Cardiac muscle cell (in vitro differentiated cells and primary cell): ENCODE results near the gene SDHC. TPM values are rescaled to one million over a fixed set of nuclear protein-coding genes. Genes with fewer than 3 reads are reported as not detected.
A peak's percentile ranks its signal among the peaks of the same experiment; 100 is the strongest.
"Not testable (repeated sequence)": the region's sequence is repeated elsewhere in the genome, so short reads cannot be mapped to it uniquely, and the experiment has no call there.

Experiments used
- DNase-seq, 2 donors: peaks; one replicate each; pipeline versions ENCODE4 v3.0.0 to v3.0.0-alpha.2; 2010 to 2017; ENCODE audit warnings: low read depth in 1 of 2, low spot score in 1 of 2
- H3K27ac ChIP-seq: fragments of 200-600 bp; sonication (generic); 2 replicates; pipeline ENCODE4 v1.5.1; 2016
- H3K27me3 ChIP-seq: fragments of 200-600 bp; sonication (generic); 2 replicates; pipeline ENCODE4 v1.6.0; 2016; ENCODE audit warnings: control low read depth
- H3K36me3 ChIP-seq: fragments of 200-600 bp; sonication (generic); 2 replicates; pipeline ENCODE4 v1.5.1; 2016; ENCODE audit warnings: control low read depth
- H3K4me1 ChIP-seq: fragments of 200-600 bp; sonication (generic); 2 replicates; pipeline ENCODE4 v1.8.1; 2017; ENCODE audit warnings: low read depth, mild to moderate bottlenecking, mixed run types
- H3K4me3 ChIP-seq: fragments of 200-600 bp; sonication (generic); 2 replicates; pipeline ENCODE4 v1.5.1; 2016; ENCODE audit warnings: mild to moderate bottlenecking
- H3K9me3 ChIP-seq: fragments of 200-600 bp; sonication (generic); 2 replicates; pipeline ENCODE4 v1.5.1; 2017; ENCODE audit warnings: low read depth, mild to moderate bottlenecking, control low read depth
- CTCF ChIP-seq: IDR thresholded peaks from 2 replicates; pipeline ENCODE4 v1.5.1; 2012; ENCODE audit warnings: low read depth, mild to moderate bottlenecking, low read length
- polyA plus RNA-seq: library from polyadenylated mRNA; unstranded; fragments of >200 nt; fragmentation: Nextera tagmentation; extraction: Ambion mirVana; gene quantifications from 2 replicates; pipeline ENCODE4 v1.2.1, GENCODE V29; 2016
- total RNA-seq: library from RNA; depleted of rRNA; stranded (reverse); fragments of >200 nt; gene quantifications from 2 replicates; pipeline ENCODE4 v1.2.3, GENCODE V29; 2016

The SDHC gene
- total and polyA plus RNA-seq, 2 experiments from 2014 or later, result 22.5 to 333 TPM

- Histone ChIP-seq H3K9me3 (no peaks in the 10 kb centered on the region), H3K4me3 (no peak within 1 kb of the TSS), H3K27me3 (no peaks in the 10 kb centered on the region), H3K36me3 (no peaks in the 10 kb centered on the region), H3K27ac (no peak within 1 kb of the TSS), H3K4me1 (peaks cover 9% of the 10 kb centered on the region)
- no peak for TF ChIP-seq CTCF
- DNase-seq, result no peak
Measured at GRCh38 chr1:161309868-161310267, 4.3 kb upstream of the SDHC start, which contains the start of gene MPZ. MPZ (minus strand) TSS chr1:161309968; CDS start chr1:161309905, 63 bp downstream.

GRCh38 chr1:161311595-161312181 lies 2.5 kb upstream of the SDHC start:
- Histone ChIP-seq H3K9me3 (no peaks in the 10 kb centered on the region), H3K4me1 (peaks cover 5% of the 10 kb centered on the region), H3K36me3 (no peaks in the 10 kb centered on the region), H3K27me3 (no peaks in the 10 kb centered on the region), H3K27ac (no peak overlapping the region), H3K4me3 (no peak overlapping the region)
- TF ChIP-seq CTCF, result no peak
- no peak for DNase-seq

GRCh38 chr1:161313554-161314200 lies 504 bp upstream of the SDHC start:
- no peak for TF ChIP-seq CTCF
- Histone ChIP-seq H3K9me3 (no peaks in the 10 kb centered on the region), H3K27me3 (no peaks in the 10 kb centered on the region), H3K4me3 (peak overlapping the region; percentile 54), H3K4me1 (peaks cover 5% of the 10 kb centered on the region), H3K27ac (peak overlapping the region; percentile 96), H3K36me3 (peaks cover under 1% of the 10 kb centered on the region)
- DNase-seq, result no peak

GRCh38 chr1:161315841-161316674 lies 1.9 kb downstream of the SDHC start:
- not testable (repeated sequence) for H3K4me3 ChIP-seq

GRCh38 chr1:161324020-161324419 lies 9.8 kb downstream of the SDHC start:
- TF ChIP-seq CTCF, result no peak
- H3K36me3 ChIP-seq, result peaks cover 31% of the 10 kb centered on the region
- H3K27ac ChIP-seq, result no peak overlapping the region
- H3K4me1 ChIP-seq, result no peaks in the 10 kb centered on the region
- no peak overlapping the region for H3K4me3 ChIP-seq
- no peak for DNase-seq
- H3K9me3 ChIP-seq, result no peaks in the 10 kb centered on the region
- H3K27me3 ChIP-seq, result no peaks in the 10 kb centered on the region

More at GRCh38 chr1:161315841-161316674, 1.9 kb downstream of the SDHC start:
- H3K9me3 ChIP-seq, H3K27ac ChIP-seq, DNase-seq, H3K36me3 ChIP-seq, H3K27me3 ChIP-seq, H3K4me1 ChIP-seq: not testable (repeated sequence)
